Melanocyte of skin (primary cell): Measurements from ENCODE around the gene HNRNPH1. TPM values are rescaled to one million over a fixed set of nuclear protein-coding genes. Genes with fewer than 3 reads are reported as not detected.

ENCODE experiments used
- small RNA-seq, 2 donors: library from RNA; depleted of rRNA; stranded (forward); fragments of <200 nt; gene quantifications; one replicate each; pipeline ENCODE3, GENCODE V24; 2012
- total RNA-seq, 2 donors: library from RNA; depleted of rRNA; stranded (reverse); fragments of >200 nt; gene quantifications; 2 replicates each; pipeline ENCODE4 v1.2.3, GENCODE V29; 2012

The HNRNPH1 gene
- 100 to 1,000 TPM; 307 to 395 TPM for total RNA-seq

DNA sequence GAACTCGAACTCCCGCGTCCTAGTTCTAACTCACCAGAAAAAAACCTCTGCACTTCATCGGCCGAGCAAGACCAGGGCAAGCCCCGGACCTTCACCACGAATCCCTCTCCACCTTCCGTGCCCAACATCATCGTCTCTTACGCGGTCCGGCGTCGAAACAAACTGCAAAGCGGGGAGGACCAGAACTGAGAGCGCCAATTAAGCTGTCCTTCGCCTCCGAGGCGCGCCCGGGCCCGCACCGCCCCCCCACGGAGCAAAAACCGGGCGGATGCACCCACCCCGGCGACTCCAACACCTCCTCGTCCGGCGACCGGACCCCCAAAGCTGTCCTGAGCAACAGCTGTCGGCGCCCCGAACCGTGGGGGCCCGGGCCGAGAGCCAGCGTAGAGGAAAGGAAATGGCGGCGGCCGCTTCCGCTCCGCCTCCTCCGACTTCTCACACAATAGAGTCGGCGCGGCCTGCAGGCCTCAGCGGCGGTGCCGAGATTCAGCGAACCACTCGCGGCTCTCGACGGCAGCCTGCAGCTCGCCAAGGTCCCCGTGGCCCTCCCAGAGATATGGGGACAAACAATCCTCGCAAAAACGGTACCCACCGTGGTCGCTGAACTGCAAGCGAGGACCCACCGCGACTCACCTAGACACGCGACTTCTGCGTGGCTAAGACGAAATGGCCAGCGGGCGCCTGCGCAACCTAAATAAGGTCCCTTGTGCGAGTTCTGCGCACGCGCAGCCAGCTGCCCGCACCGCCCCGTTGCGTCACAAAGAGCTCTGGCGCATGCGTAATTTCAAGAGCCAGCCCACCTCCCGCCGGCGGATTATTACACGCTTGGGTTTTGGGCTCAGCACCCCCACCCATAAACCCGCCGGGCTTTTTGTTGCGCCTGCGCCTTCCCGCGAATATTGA lies at the start of gene HNRNPH1:
HNRNPH1 (minus strand) TSS at position 669 of the 903 bp plus-strand sequence; CDS start at position 131, 538 bp downstream.

Small RNA genes lying within 50 kb of the gene (small RNA-seq; reads per million reads assigned to genes)
- 0 reads per million in 2 donors for gene RF00017

Other genes with a start within 250 kb of the HNRNPH1 start
- gene RUFY1, start 73.1 kb downstream of the HNRNPH1 start, total RNA-seq = 10 to 100 TPM; 22.0 to 27.3 TPM
- gene CBY3, start 57.4 kb upstream of the HNRNPH1 start, total RNA-seq = not detected
- gene CANX, start 75.3 kb upstream of the HNRNPH1 start, total RNA-seq = 100 to 1,000 TPM; 454 to 721 TPM
- 10 to 100 TPM in 1 of 2 donors, 1 to 10 TPM in 1; 8.6 to 12.0 TPM for gene MAML1, start 109.2 kb upstream of the HNRNPH1 start, total RNA-seq
- not detected for gene LTC4S, start 170.3 kb upstream of the HNRNPH1 start, total RNA-seq
- gene MGAT4B, start 183.2 kb upstream of the HNRNPH1 start, total RNA-seq = 100 to 1,000 TPM in 1 of 2 donors, 10 to 100 TPM in 1; 90.5 to 103 TPM
- 100 to 1,000 TPM; 670 to 701 TPM for gene SQSTM1, start 197.2 kb upstream of the HNRNPH1 start, total RNA-seq
- gene MRNIP, start 235.1 kb upstream of the HNRNPH1 start, total RNA-seq = 1 to 10 TPM; 5.9 to 7.3 TPM